Esophagus squamous epithelium (tissue), 4 donors: Measurements from ENCODE around the gene FANK1.
"Not testable (repeated sequence)": the region's sequence is repeated elsewhere in the genome, so short reads cannot be mapped to it uniquely, and the experiment has no call there.

Experiments used
- POLR2A ChIP-seq, 4 donors: fragments of 450-650 bp; IDR thresholded peaks; one replicate each; pipeline ENCODE4 v1.6.1; 2017; ENCODE audit warnings: antibody characterized with exemption in 4 of 4, mild to moderate bottlenecking in 4 of 4, moderate library complexity in 3 of 4
- TF ChIP-seq, protein P1 (sequence below), 6 experiments: fragments of 450-650 bp in 4 of 6; fragments of 200-600 bp in 2 of 6; sonication (generic) in 2 of 6; IDR thresholded peaks; one replicate each; pipeline ENCODE4 v1.5.1; 2016 to 2019; ENCODE audit warnings: antibody characterized with exemption in 6 of 6, mild to moderate bottlenecking in 4 of 6, moderate library complexity in 4 of 6

DNA sequence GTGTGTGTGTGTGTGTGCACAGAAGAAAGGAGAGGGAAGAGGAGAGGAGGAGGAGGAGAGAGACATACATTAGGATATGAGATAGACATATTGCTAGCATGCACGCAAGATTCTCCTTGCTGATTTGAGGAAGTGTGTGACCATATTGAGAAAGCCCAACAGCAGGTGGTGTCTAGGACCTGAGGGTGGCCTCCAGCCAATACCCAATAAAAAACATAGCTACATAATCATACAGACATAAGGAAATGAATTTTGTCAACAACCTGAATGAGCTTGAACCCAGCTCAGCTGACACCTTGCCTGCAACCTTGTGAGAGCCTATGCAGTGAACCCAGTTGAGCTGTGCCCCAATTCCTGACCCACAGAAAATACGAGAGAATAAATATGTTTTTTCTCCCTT is 11.2 kb downstream of the FANK1 start:
- not testable (repeated sequence) for TF ChIP-seq POLR2A (IDR thresholded peaks at IDR 0.05)
- TF ChIP-seq, protein P1, sequence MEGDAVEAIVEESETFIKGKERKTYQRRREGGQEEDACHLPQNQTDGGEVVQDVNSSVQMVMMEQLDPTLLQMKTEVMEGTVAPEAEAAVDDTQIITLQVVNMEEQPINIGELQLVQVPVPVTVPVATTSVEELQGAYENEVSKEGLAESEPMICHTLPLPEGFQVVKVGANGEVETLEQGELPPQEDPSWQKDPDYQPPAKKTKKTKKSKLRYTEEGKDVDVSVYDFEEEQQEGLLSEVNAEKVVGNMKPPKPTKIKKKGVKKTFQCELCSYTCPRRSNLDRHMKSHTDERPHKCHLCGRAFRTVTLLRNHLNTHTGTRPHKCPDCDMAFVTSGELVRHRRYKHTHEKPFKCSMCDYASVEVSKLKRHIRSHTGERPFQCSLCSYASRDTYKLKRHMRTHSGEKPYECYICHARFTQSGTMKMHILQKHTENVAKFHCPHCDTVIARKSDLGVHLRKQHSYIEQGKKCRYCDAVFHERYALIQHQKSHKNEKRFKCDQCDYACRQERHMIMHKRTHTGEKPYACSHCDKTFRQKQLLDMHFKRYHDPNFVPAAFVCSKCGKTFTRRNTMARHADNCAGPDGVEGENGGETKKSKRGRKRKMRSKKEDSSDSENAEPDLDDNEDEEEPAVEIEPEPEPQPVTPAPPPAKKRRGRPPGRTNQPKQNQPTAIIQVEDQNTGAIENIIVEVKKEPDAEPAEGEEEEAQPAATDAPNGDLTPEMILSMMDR (IDR thresholded peaks at IDR 0.05), result not testable (repeated sequence)
